Spinal cord (tissue), 10 donors: ENCODE measurements around the gene TCAP. TPM values are rescaled to one million over a fixed set of nuclear protein-coding genes. Genes with fewer than 3 reads are reported as not detected.

Source experiments
- DNase-seq, 6 donors: peaks; one replicate each; pipeline versions ENCODE4 v3.0.0 to v3.0.0-alpha.2; 2013 to 2015; ENCODE audit warnings: low spot score in 6 of 6, low read depth in 4 of 6
- H3K27ac ChIP-seq: one replicate; pipeline ENCODE4 v1.5.1; 2013; ENCODE audit warnings: low read depth, low read length, control low read depth
- H3K27me3 ChIP-seq: one replicate; pipeline ENCODE4 v1.6.1; 2013; ENCODE audit warnings: low read length; ENCODE audit not compliant: control insufficient read depth, insufficient read depth
- H3K36me3 ChIP-seq: one replicate; pipeline ENCODE4 v1.6.1; 2013; ENCODE audit warnings: low read length; ENCODE audit not compliant: control insufficient read depth, insufficient read depth
- H3K4me1 ChIP-seq: one replicate; pipeline ENCODE4 v1.6.1; 2013; ENCODE audit warnings: low read length; ENCODE audit not compliant: control insufficient read depth, insufficient read depth
- H3K4me3 ChIP-seq: one replicate; pipeline ENCODE4 v1.5.1; 2013; ENCODE audit warnings: low read depth, low read length, control low read depth
- H3K9me3 ChIP-seq: one replicate; pipeline ENCODE4 v1.6.1; 2013; ENCODE audit warnings: low read length; ENCODE audit not compliant: control insufficient read depth, insufficient read depth
- WGBS: methylation state at CpG from one replicate; pipeline ENCODE4 v1.1.5; 2013; ENCODE audit warnings: missing lambda C conversion rate; ENCODE audit not compliant: insufficient coverage; 5-methylcytosine and 5-hydroxymethylcytosine counted together
- polyA plus RNA-seq, 2 donors: library from polyadenylated mRNA; unstranded; fragments of 120-200 nt; gene quantifications; one replicate each; pipeline ENCODE4 v1.2.1, GENCODE V29; 2013; ENCODE audit not compliant: insufficient read length in 2 of 2
- total RNA-seq, 2 donors: library from RNA; depleted of rRNA in 1 of 2; stranded (reverse); fragments of 120-200 nt in 1 of 2; fragments of >200 nt in 1 of 2; gene quantifications; one replicate each; pipeline versions ENCODE4 v1.2.3 to v1.2.4, GENCODE V29; 2013 to 2014
- donor health status: healthy.

TCAP gene
- total and polyA plus RNA-seq, 4 donors: 0.30 to 6.0 (median 3.3) TPM

DNA sequence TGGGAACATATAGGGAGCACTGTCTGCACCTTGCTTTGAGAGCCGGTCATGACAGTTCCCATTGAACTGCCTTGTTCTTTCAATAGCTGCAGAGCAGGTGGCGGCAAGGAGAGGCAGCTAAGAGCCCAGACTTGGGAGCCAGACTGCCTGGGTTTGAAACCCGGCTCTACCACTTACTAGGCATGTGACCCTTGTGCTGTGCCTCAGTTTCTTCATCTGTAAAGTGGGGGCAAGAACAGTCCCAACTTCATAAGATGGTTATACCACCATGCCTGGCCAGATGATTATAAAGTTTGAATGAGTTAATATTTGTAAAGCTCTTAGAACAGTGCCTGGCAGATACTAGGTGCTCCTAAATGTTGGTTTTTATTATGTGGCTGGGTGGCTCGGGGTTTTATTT is 49.1 kb downstream of the TCAP start:
- Histone ChIP-seq H3K9me3 (no peaks in the 10 kb centered on the region), H3K4me3 (no peak overlapping the region), H3K4me1 (no peaks in the 10 kb centered on the region), H3K36me3 (peaks cover 48% of the 10 kb centered on the region), H3K27me3 (no peaks in the 10 kb centered on the region), H3K27ac (no peak overlapping the region)
- WGBS: 91% methylated on average over 3 of the region's 4 CpGs
- DNase-seq: no peak

DNA sequence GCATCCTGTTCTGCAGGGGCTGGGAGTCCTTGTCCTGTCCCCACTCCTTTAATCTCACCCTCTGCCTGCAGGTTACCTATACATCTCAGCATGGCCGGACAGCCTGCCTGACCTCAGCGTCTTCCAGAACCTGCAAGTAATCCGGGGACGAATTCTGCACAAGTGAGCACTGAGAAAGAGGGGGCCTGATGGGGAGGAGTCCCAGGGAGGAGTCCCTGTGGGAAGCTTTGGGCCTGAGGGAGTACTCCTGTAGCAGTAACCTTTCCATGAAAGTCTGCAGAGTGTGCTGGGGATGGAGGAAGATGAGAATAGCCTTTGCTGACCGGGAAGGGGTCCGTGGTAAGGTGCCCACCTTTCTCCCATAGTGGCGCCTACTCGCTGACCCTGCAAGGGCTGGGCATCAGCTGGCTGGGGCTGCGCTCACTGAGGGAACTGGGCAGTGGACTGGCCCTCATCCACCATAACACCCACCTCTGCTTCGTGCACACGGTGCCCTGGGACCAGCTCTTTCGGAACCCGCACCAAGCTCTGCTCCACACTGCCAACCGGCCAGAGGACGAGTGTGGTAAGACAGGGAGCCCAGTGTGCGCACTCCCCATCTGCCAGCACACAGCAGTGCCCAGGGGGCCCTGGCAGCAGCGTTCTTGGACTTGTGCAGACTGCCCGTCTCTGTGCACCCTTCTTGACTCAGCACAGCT is 50.4 kb downstream of the TCAP start:
- no peaks in the 10 kb centered on the region for H3K4me1 ChIP-seq
- WGBS: 95% methylated on average over 18 of the region's 18 CpGs
- no peaks in the 10 kb centered on the region for H3K27me3 ChIP-seq
- no peak overlapping the region for H3K27ac ChIP-seq
- no peaks in the 10 kb centered on the region for H3K9me3 ChIP-seq
- DNase-seq: no peak
- peaks cover 42% of the 10 kb centered on the region for H3K36me3 ChIP-seq
- H3K4me3 ChIP-seq: no peak overlapping the region

Other genes starting within 250 kb of the TCAP start
- gene MED1, start 214.1 kb upstream of the TCAP start, total RNA-seq: 10 to 100 TPM; 29.0 to 29.7 TPM
- gene MED1, start 214.1 kb upstream of the TCAP start, polyA plus RNA-seq: 10 to 100 TPM; 30.1 to 36.5 TPM
- gene CDK12, start 203.9 kb upstream of the TCAP start, total RNA-seq: 10 to 100 TPM; 23.9 to 44.3 TPM
- 10 to 100 TPM; 32.3 to 33.9 TPM for gene CDK12, start 203.9 kb upstream of the TCAP start, polyA plus RNA-seq
- gene NEUROD2, start 57.4 kb upstream of the TCAP start, total RNA-seq: 1 to 10 TPM; 1.6 to 2.5 TPM
- 10 to 100 TPM; 10.8 to 14.1 TPM for gene NEUROD2, start 57.4 kb upstream of the TCAP start, polyA plus RNA-seq
- 100 to 1,000 TPM in 1 of 2 donors, 10 to 100 TPM in 1; 16.5 to 329 TPM for gene PPP1R1B, start 38.4 kb upstream of the TCAP start, total RNA-seq
- 10 to 100 TPM; 20.2 to 75.9 TPM for gene PPP1R1B, start 38.4 kb upstream of the TCAP start, polyA plus RNA-seq
- 10 to 100 TPM; 17.2 to 33.4 TPM for gene STARD3, start 28.2 kb upstream of the TCAP start, total RNA-seq
- gene STARD3, start 28.2 kb upstream of the TCAP start, polyA plus RNA-seq: 10 to 100 TPM; 65.4 to 76.8 TPM
- gene PNMT, start 3.1 kb downstream of the TCAP start, total RNA-seq: 1 to 10 TPM in 1 of 2 donors, under 1 TPM in 1; 0.99 to 6.1 TPM
- gene PNMT, start 3.1 kb downstream of the TCAP start, polyA plus RNA-seq: 1 to 10 TPM; 5.8 to 6.2 TPM
- gene PGAP3, start 22.7 kb downstream of the TCAP start, total RNA-seq: 10 to 100 TPM in 1 of 2 donors, 1 to 10 TPM in 1; 9.7 to 30.0 TPM
- 10 to 100 TPM; 21.9 to 30.4 TPM for gene PGAP3, start 22.7 kb downstream of the TCAP start, polyA plus RNA-seq
- gene ERBB2, start 34.7 kb downstream of the TCAP start, total RNA-seq: 10 to 100 TPM; 32.8 to 92.5 TPM
- 10 to 100 TPM; 40.7 to 57.3 TPM for gene ERBB2, start 34.7 kb downstream of the TCAP start, polyA plus RNA-seq
- 10 to 100 TPM; 14.5 to 49.5 TPM for gene MIEN1, start 65.2 kb downstream of the TCAP start, total RNA-seq
- 10 to 100 TPM; 71.5 to 71.7 TPM for gene MIEN1, start 65.2 kb downstream of the TCAP start, polyA plus RNA-seq
- gene GRB7, start 72.6 kb downstream of the TCAP start, total RNA-seq: 1 to 10 TPM in 1 of 2 donors, not detected in 1; 2.6 TPM
- under 1 TPM; 0.43 to 0.54 TPM for gene GRB7, start 72.6 kb downstream of the TCAP start, polyA plus RNA-seq
- gene IKZF3, start 199.0 kb downstream of the TCAP start, total RNA-seq: under 1 TPM; 0.17 to 0.30 TPM
- gene IKZF3, start 199.0 kb downstream of the TCAP start, polyA plus RNA-seq: under 1 TPM; 0.08 to 0.20 TPM
- gene ZPBP2, start 202.9 kb downstream of the TCAP start, total RNA-seq: not detected
- not detected for gene ZPBP2, start 202.9 kb downstream of the TCAP start, polyA plus RNA-seq